Activated gamma-delta T cell (primary cell): ENCODE measurements around the gene SORL1.

Source experiments
- DNase-seq: peaks from one replicate; lab custom pipeline; 2025; lab: John Stamatoyannopoulos, UW

Gene SORL1

GRCh38 chr11:121661880-121662486, 209.9 kb downstream of the SORL1 start:
- no peak for DNase-seq

- no peak for DNase-seq
These were observed 212.0 kb downstream of the SORL1 start for GRCh38 chr11:121664144-121664543.

- DNase-seq: no peak
These were observed 213.2 kb downstream of the SORL1 start for GRCh38 chr11:121665206-121665838.

- DNase-seq: no peak
These were observed 215.7 kb downstream of the SORL1 start for GRCh38 chr11:121667836-121668235.

GRCh38 chr11:121669422-121669821, 217.3 kb downstream of the SORL1 start:
- no peak for DNase-seq

GRCh38 chr11:121670266-121670665, 218.2 kb downstream of the SORL1 start:
- no peak for DNase-seq

GRCh38 chr11:121670805-121671282, 218.7 kb downstream of the SORL1 start:
- no peak for DNase-seq

- no peak for DNase-seq
These were observed 219.4 kb downstream of the SORL1 start for GRCh38 chr11:121671283-121672168.

- DNase-seq: no peak
These were observed 220.7 kb downstream of the SORL1 start for GRCh38 chr11:121672630-121673487.

GRCh38 chr11:121681550-121682268, 229.6 kb downstream of the SORL1 start:
- DNase-seq: no peak
